DND-41 (cell line): Measurements from ENCODE around the gene EYS.

Experiments
- ATAC-seq: fragments of 200-7000 bp; cut with Tn5 transposase; 3 replicates; pipeline ENCODE4 v1.9.1; 2021; ENCODE audit warnings: low read depth; ENCODE audit not compliant: insufficient read depth
- DNase-seq: peaks from one replicate; pipeline ENCODE4 v3.0.0-alpha.2; 2020
- H2AFZ ChIP-seq: 2 replicates; pipeline ENCODE4 v1.6.0; 2012; ENCODE audit warnings: low read depth, low read length
- H3K27ac ChIP-seq: 2 replicates; pipeline ENCODE4 v1.5.1; 2012; ENCODE audit warnings: low read length, inconsistent platforms
- H3K27me3 ChIP-seq: fragments of 200-600 bp; sonication (generic); 2 replicates; pipeline ENCODE4 v1.6.0; 2012; ENCODE audit warnings: low read length, mild to moderate bottlenecking, inconsistent platforms; ENCODE audit not compliant: insufficient read depth, poor library complexity
- H3K36me3 ChIP-seq: 2 replicates; pipeline ENCODE4 v1.5.1; 2012; ENCODE audit warnings: low read length, inconsistent platforms; ENCODE audit not compliant: insufficient read depth
- H3K4me1 ChIP-seq: 2 replicates; pipeline ENCODE4 v1.5.1; 2012; ENCODE audit warnings: mild to moderate bottlenecking, low read length; ENCODE audit not compliant: insufficient read depth
- H3K4me2 ChIP-seq: 2 replicates; pipeline ENCODE4 v1.6.0; 2012; ENCODE audit warnings: mild to moderate bottlenecking, moderate library complexity, low read length, inconsistent platforms; ENCODE audit not compliant: insufficient read depth
- H3K4me3 ChIP-seq, 2 experiments: fragments of 200-600 bp in 1 of 2; shearing (Covaris generic) in 1 of 2; 2 replicates each; pipeline ENCODE4 v1.5.1; 2012 to 2016; ENCODE audit warnings: inconsistent platforms in 2 of 2, low read length in 2 of 2, mild to moderate bottlenecking in 2 of 2, low read depth in 1 of 2, moderate library complexity in 1 of 2
- H3K79me2 ChIP-seq: 2 replicates; pipeline ENCODE4 v1.6.0; 2012; ENCODE audit warnings: low read length, inconsistent platforms; ENCODE audit not compliant: insufficient read depth
- H3K9ac ChIP-seq: 2 replicates; pipeline ENCODE4 v1.6.0; 2012; ENCODE audit warnings: low read depth, mild to moderate bottlenecking, inconsistent platforms, low read length, moderate library complexity
- H3K9me3 ChIP-seq: 2 replicates; pipeline ENCODE4 v1.5.1; 2012; ENCODE audit warnings: low read length, moderate library complexity, mild to moderate bottlenecking, inconsistent platforms; ENCODE audit not compliant: insufficient read depth, severe bottlenecking
- H4K20me1 ChIP-seq: 2 replicates; pipeline ENCODE4 v1.6.0; 2012; ENCODE audit warnings: low read length; ENCODE audit not compliant: insufficient read depth
- EZH2 ChIP-seq: IDR thresholded peaks from 3 replicates; pipeline ENCODE4 v1.6.1; 2012; ENCODE audit warnings: borderline replicate concordance, low read depth, mild to moderate bottlenecking, moderate library complexity, low read length, inconsistent platforms; ENCODE audit not compliant: severe bottlenecking
- TF ChIP-seq, protein P1 (sequence below): IDR thresholded peaks from 2 replicates; pipeline ENCODE4 v1.5.1; 2012; ENCODE audit warnings: borderline replicate concordance, low read length, moderate library complexity, mild to moderate bottlenecking; ENCODE audit not compliant: poor library complexity, severe bottlenecking; ENCODE audit errors: extremely low read depth

Gene EYS

DNA sequence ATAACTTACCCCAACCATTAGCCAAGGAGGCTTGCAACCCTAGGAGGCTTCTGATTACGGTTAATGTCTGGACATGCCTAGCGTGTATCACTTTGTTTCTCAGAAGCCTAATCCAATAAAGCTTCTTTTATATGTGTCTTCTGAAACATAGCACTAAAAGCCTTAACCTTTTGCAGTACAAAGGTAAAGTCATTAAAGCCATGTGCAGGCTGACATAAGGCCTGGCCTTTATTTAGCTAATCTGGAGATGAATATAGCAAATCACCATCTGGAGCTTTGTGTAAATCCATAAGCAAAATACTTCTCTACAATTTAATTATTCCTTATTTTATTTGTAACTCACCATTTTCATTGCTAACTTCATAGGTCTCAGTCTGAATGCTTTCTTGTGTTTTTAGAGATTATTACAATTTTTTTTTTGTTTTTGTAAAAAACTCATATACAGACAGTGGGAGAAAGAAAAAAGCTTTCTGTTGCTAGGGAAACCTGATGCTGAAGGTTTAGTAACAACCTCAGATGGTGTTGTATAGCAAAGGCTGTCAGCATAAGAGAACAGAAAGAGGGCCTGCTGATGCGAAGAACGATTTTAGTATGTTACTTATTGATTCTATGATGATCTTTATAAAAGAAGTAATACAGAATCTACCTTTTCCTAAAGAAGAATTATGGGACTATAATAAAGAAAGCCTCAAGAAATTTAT, at the start of gene EYS:
EYS (minus strand) TSS at position 101 of the 701 bp plus-strand sequence. CDS start 211,816 bp downstream, outside the sequence.
- Histone ChIP-seq H3K4me3 (no peak within 1 kb of the TSS), H3K79me2 (no peaks in the 10 kb centered on the region), H4K20me1 (no peaks in the 10 kb centered on the region), H3K4me2 (no peak within 1 kb of the TSS), H3K9me3 (no peaks in the 10 kb centered on the region), H3K9ac (no peak within 1 kb of the TSS), H3K4me1 (no peaks in the 10 kb centered on the region), H3K36me3 (no peaks in the 10 kb centered on the region), H2AFZ (no peak within 1 kb of the TSS), H3K27ac (no peak within 1 kb of the TSS), H3K27me3 (no peaks in the 10 kb centered on the region)
- TF ChIP-seq EZH2: no peak
- TF ChIP-seq, protein P1, sequence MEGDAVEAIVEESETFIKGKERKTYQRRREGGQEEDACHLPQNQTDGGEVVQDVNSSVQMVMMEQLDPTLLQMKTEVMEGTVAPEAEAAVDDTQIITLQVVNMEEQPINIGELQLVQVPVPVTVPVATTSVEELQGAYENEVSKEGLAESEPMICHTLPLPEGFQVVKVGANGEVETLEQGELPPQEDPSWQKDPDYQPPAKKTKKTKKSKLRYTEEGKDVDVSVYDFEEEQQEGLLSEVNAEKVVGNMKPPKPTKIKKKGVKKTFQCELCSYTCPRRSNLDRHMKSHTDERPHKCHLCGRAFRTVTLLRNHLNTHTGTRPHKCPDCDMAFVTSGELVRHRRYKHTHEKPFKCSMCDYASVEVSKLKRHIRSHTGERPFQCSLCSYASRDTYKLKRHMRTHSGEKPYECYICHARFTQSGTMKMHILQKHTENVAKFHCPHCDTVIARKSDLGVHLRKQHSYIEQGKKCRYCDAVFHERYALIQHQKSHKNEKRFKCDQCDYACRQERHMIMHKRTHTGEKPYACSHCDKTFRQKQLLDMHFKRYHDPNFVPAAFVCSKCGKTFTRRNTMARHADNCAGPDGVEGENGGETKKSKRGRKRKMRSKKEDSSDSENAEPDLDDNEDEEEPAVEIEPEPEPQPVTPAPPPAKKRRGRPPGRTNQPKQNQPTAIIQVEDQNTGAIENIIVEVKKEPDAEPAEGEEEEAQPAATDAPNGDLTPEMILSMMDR: no peak
- DNase-seq (no peak), ATAC-seq (no peak)

DNA sequence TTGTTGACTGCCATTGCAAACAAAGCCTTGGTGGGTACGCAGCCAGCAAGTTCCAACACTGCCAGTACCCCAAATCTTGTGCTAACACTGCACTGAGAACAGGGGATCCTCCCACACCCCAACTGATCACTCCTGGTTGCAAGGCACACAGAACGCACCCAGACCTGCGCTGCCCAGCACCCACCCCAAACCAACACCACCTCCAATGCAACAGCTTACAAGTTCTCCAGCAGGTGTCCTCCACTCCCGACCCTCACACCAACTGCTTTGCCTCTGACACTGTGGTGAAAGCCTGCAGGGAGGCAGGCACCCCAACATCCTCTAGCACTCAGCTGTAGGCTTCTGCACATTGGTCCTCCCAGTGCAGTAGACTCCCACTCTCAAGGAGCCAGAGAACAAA, 39.3 kb upstream of the EYS start:
- Histone ChIP-seq H2AFZ (no peak overlapping the region), H3K27ac (no peak overlapping the region), H4K20me1 (no peaks in the 10 kb centered on the region), H3K36me3 (no peaks in the 10 kb centered on the region), H3K79me2 (no peaks in the 10 kb centered on the region), H3K27me3 (no peaks in the 10 kb centered on the region), H3K4me1 (no peaks in the 10 kb centered on the region), H3K4me2 (no peak overlapping the region), H3K4me3 (no peak overlapping the region), H3K9me3 (peaks cover 5% of the 10 kb centered on the region), H3K9ac (no peak overlapping the region)
- TF ChIP-seq, protein P1: no peak
- no peak for TF ChIP-seq EZH2
- no peak for DNase-seq
- no peak for ATAC-seq

DNA sequence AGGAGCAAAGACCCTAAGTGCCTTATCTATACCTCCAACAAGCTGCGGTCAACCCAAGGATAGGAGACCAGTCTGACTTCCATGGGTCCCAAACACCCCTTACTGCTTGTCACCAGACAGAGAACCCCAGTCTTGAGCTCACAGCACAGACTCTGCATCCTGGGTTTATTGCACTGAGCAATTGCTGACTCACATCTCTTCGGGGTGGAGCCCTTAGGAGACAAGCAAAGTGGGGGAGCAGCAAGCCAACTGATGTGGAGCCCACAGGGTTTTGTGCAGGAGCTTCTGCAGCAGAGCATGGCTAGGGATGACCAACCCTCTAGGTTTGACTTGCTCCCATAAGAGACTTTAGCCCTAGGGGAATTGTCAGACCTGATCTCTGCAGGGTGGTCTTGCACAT, 38.6 kb upstream of the EYS start:
- no peak overlapping the region for H3K9ac ChIP-seq
- H3K27me3 ChIP-seq: no peaks in the 10 kb centered on the region
- no peaks in the 10 kb centered on the region for H4K20me1 ChIP-seq
- ATAC-seq (no peak), DNase-seq (no peak)
- no peak overlapping the region for H3K27ac ChIP-seq
- no peaks in the 10 kb centered on the region for H3K79me2 ChIP-seq
- H3K9me3 ChIP-seq: peaks cover 5% of the 10 kb centered on the region
- H3K4me2 ChIP-seq: no peak overlapping the region
- H3K4me1 ChIP-seq: no peaks in the 10 kb centered on the region
- H2AFZ ChIP-seq: no peak overlapping the region
- no peak for TF ChIP-seq EZH2
- TF ChIP-seq, protein P1: no peak
- H3K4me3 ChIP-seq: no peak overlapping the region
- H3K36me3 ChIP-seq: no peaks in the 10 kb centered on the region
